LHCN-M2 (cell line): ENCODE results near the gene ALS2. TPM values are rescaled to one million over a fixed set of nuclear protein-coding genes. Genes with fewer than 3 reads are reported as not detected.
"Not testable (repeated sequence)": the region's sequence is repeated elsewhere in the genome, so short reads cannot be mapped to it uniquely, and the experiment has no call there.

Source experiments
- DNase-seq: peaks from one replicate; pipeline ENCODE4 v3.0.0-alpha.2; 2012; ENCODE audit warnings: low read depth
- total RNA-seq: library from RNA; depleted of rRNA; stranded (reverse); fragments of >200 nt; gene quantifications from 2 replicates; pipeline ENCODE4 v1.2.3, GENCODE V29; 2014; rRNA removed

ALS2 gene
- total RNA-seq, 1 experiment from 2014 or later, result 25.8 TPM

- no peak for DNase-seq
These were observed 105.3 kb downstream of the ALS2 start for GRCh38 chr2:201675454-201675853.

GRCh38 chr2:201674794-201675193, 105.9 kb downstream of the ALS2 start:
- DNase-seq, result no peak

GRCh38 chr2:201674298-201674697, 106.4 kb downstream of the ALS2 start:
- no peak for DNase-seq

- no peak for DNase-seq
These were observed 107.2 kb downstream of the ALS2 start for GRCh38 chr2:201673546-201673945.

- not testable (repeated sequence) for DNase-seq
These were observed 109.5 kb downstream of the ALS2 start for GRCh38 chr2:201671205-201671604.

- DNase-seq, result no peak
These were observed 110.9 kb downstream of the ALS2 start for GRCh38 chr2:201669865-201670264.

- DNase-seq, result no peak
These were observed 112.3 kb downstream of the ALS2 start for GRCh38 chr2:201668402-201668910.

- DNase-seq, result no peak
These were observed 116.4 kb downstream of the ALS2 start for GRCh38 chr2:201664334-201664733.

- no peak for DNase-seq
These were observed 119.4 kb downstream of the ALS2 start for GRCh38 chr2:201661366-201661765.

- no peak for DNase-seq
These were observed 120.3 kb downstream of the ALS2 start for GRCh38 chr2:201660293-201660895.

GRCh38 chr2:201656740-201657139, 124.0 kb downstream of the ALS2 start:
- DNase-seq, result no peak

- DNase-seq, result no peak
These were observed 124.6 kb downstream of the ALS2 start for GRCh38 chr2:201656102-201656501.

GRCh38 chr2:201654616-201655384, 125.9 kb downstream of the ALS2 start:
- peak; percentile 65 for DNase-seq

- no peak for DNase-seq
These were observed 127.5 kb downstream of the ALS2 start for GRCh38 chr2:201653221-201653620.

Other genes starting within 250 kb of the ALS2 start
- 92.9 and 102 TPM in 2 replicates for gene TMEM237, start 137.4 kb downstream of the ALS2 start, total RNA-seq
- 111 and 140 TPM in 2 replicates for gene MPP4, start 82.3 kb downstream of the ALS2 start, total RNA-seq
- gene CDK15, start 25.6 kb upstream of the ALS2 start, total RNA-seq, result 45.2 and 47.9 TPM in 2 replicates